Spleen (tissue), 11 donors: Measurements from ENCODE around the gene NOP56. TPM values are rescaled to one million over a fixed set of nuclear protein-coding genes. Genes with fewer than 3 reads are reported as not detected.

ENCODE experiments used
- DNase-seq: peaks from one replicate; pipeline ENCODE4 v3.0.0-alpha.2; 2020
- H3K27ac ChIP-seq, 8 donors: fragments of 200-600 bp; sonication (generic) in 7 of 8; 1 replicate in 4 of 8; 2 replicates in 4 of 8; pipeline versions ENCODE4 v1.5.0 to v1.8.0; 2016 to 2021; ENCODE audit warnings: inconsistent platforms in 4 of 8, mild to moderate bottlenecking in 4 of 8, moderate library complexity in 1 of 8
- H3K27me3 ChIP-seq, 7 donors: fragments of 200-600 bp; sonication (generic) in 6 of 7; replicated peaks in 1 of 7; 1 replicate in 4 of 7; 2 replicates in 3 of 7; pipeline versions ENCODE4 v1.5.0 to v1.8.0; 2016 to 2021; ENCODE audit warnings: inconsistent platforms in 3 of 7, mild to moderate bottlenecking in 1 of 7
- H3K36me3 ChIP-seq, 6 donors: fragments of 200-600 bp; sonication (generic) in 5 of 6; 1 replicate in 4 of 6; 2 replicates in 2 of 6; pipeline versions ENCODE4 v1.5.0 to v1.8.0; 2016 to 2021; ENCODE audit warnings: inconsistent platforms in 2 of 6
- H3K4me1 ChIP-seq, 6 donors: fragments of 200-600 bp; sonication (generic) in 5 of 6; 1 replicate in 3 of 6; 2 replicates in 3 of 6; pipeline versions ENCODE4 v1.5.0 to v1.8.0; 2016 to 2021; ENCODE audit warnings: inconsistent platforms in 3 of 6
- H3K4me3 ChIP-seq, 8 donors: fragments of 200-600 bp; sonication (generic) in 7 of 8; 1 replicate in 4 of 8; 2 replicates in 4 of 8; pipeline versions ENCODE4 v1.5.0 to v1.8.0; 2016 to 2021; ENCODE audit warnings: inconsistent platforms in 4 of 8, mild to moderate bottlenecking in 4 of 8, moderate library complexity in 2 of 8
- H3K9me3 ChIP-seq, 8 donors: fragments of 200-600 bp; sonication (generic) in 7 of 8; 1 replicate in 4 of 8; 2 replicates in 4 of 8; pipeline versions ENCODE4 v1.5.0 to v1.8.0; 2016 to 2021; ENCODE audit warnings: inconsistent platforms in 4 of 8
- CTCF ChIP-seq, 11 experiments: fragments of 200-600 bp in 7 of 11; fragments of 450-650 bp in 4 of 11; sonication (generic) in 4 of 11; IDR thresholded peaks in 8 of 11; conservative IDR thresholded peaks in 3 of 11; 1 replicate in 7 of 11; 2 replicates in 4 of 11; pipeline versions ENCODE4 v1.4.0 to v1.8.0; 2016 to 2021; ENCODE audit warnings: antibody characterized with exemption in 11 of 11, inconsistent platforms in 4 of 11, mild to moderate bottlenecking in 1 of 11
- POLR2A ChIP-seq, 3 donors: fragments of 450-650 bp; IDR thresholded peaks; one replicate each; pipeline ENCODE4 v1.5.1; 2017; ENCODE audit warnings: antibody characterized with exemption in 3 of 3, mild to moderate bottlenecking in 1 of 3
- POLR2AphosphoS5 ChIP-seq, 3 donors: sonication (generic); formaldehyde crosslinking; IDR thresholded peaks; one replicate each; pipeline ENCODE4 v1.5.1; 2017; ENCODE audit warnings: antibody characterized with exemption in 3 of 3
- WGBS, 5 donors: extraction: QIAGEN DNeasy Blood & Tissue Kit in 3 of 5; methylation state at CpG; one replicate each; pipeline versions ENCODE4 v1.1.5 to v1.1.7; 2013 to 2018; 5-methylcytosine and 5-hydroxymethylcytosine counted together
- intact Hi-C: fragments of 100-400 bp; cut with DNase I; formaldehyde crosslinking; loops from one replicate; pipeline ENCODE4 v1.15.0; 2023; ENCODE audit warnings: low total_unique reads
- polyA plus RNA-seq, 3 donors: library from polyadenylated mRNA; stranded (reverse); fragments of 200-250 nt; gene quantifications; one replicate each; pipeline ENCODE4 v1.2.1, GENCODE V29; 2013
- total RNA-seq, 7 donors: library from RNA; depleted of rRNA in 3 of 7; stranded (reverse); fragments of >200 nt in 3 of 7; fragmentation: NEBNext Ultra II Directional in 4 of 7; extraction: Animal tissue kit (Norgen Biotek cat#: 25700) in 4 of 7; gene quantifications; one replicate each; pipeline versions ENCODE4 v1.1.0 to v1.2.1, GENCODE V29; 2016 to 2021
- donor health status: healthy with polysubstance abuse.
- donor health status: DM: no; HTN: no; CAD: no; lungs with moderate emphysema.
- donor health status: DM: no; HTN: no; CAD: no.
- donor health status: Bipolar disorder and iron deficiency.
- donor health status: healthy.
- donor health status: DM: no; HTN: no; CAD: no.
- donor health status: DM: yes; HTN: yes; CAD: no.

Gene NOP56
- total and polyA plus RNA-seq, 10 donors: 82.1 to 208 (median 136) TPM

GRCh38 chr20:2690213-2690612, 37.8 kb downstream of the NOP56 start:
- peaks cover 0 to 80% (median 25%) of the 10 kb centered on the region in 7 donors for H3K27me3 ChIP-seq
- DNase-seq: no peak

GRCh38 chr20:2690718-2691117, 38.3 kb downstream of the NOP56 start:
- Histone ChIP-seq H3K36me3 (no peaks in the 10 kb centered on the region), H3K4me3 (no peak overlapping the region), H3K27me3 (peaks cover 0 to 85% (median 28%) of the 10 kb centered on the region in 7 donors), H3K4me1 (peaks cover 11 to 37% (median 27%) of the 10 kb centered on the region in 6 donors), H3K9me3 (no peaks in the 10 kb centered on the region), H3K27ac (no peak overlapping the region)
- DNase-seq: no peak
- intact Hi-C loops: no loop called here
- WGBS, 5 donors: 38 to 48% (median 45%) methylated on average over 6 of the region's 6 CpGs
- TF ChIP-seq CTCF (IDR thresholded peaks at IDR 0.05 in 8 of 11, conservative IDR thresholded peaks at IDR 0.05 in 3 of 11): no peak
- no peak for TF ChIP-seq POLR2A (IDR thresholded peaks at IDR 0.05)
- no peak for TF ChIP-seq POLR2AphosphoS5 (IDR thresholded peaks at IDR 0.05)

More at GRCh38 chr20:2690213-2690612, 37.8 kb downstream of the NOP56 start:
- Histone ChIP-seq H3K36me3 (no peaks in the 10 kb centered on the region), H3K4me3 (no peak overlapping the region), H3K27ac (no peak overlapping the region), H3K9me3 (no peaks in the 10 kb centered on the region), H3K4me1 (peaks cover 11 to 38% (median 27%) of the 10 kb centered on the region in 6 donors)
- intact Hi-C loops: no loop called here
- 73 to 89% (median 81%) methylated on average over 3 of the region's 3 CpGs for WGBS, 5 donors
- no peak for TF ChIP-seq POLR2A (IDR thresholded peaks at IDR 0.05)
- no peak for TF ChIP-seq POLR2AphosphoS5 (IDR thresholded peaks at IDR 0.05)
- TF ChIP-seq CTCF (IDR thresholded peaks at IDR 0.05 in 8 of 11, conservative IDR thresholded peaks at IDR 0.05 in 3 of 11): no peak

- WGBS, 5 donors: 80 to 88% (median 84%) methylated on average over 8 of the region's 8 CpGs
These were observed 38.7 kb downstream of the NOP56 start for GRCh38 chr20:2691127-2691526.

GRCh38 chr20:2691663-2692035, 39.2 kb downstream of the NOP56 start:
- intact Hi-C loops: no loop called here
- Histone ChIP-seq H3K36me3 (no peaks in the 10 kb centered on the region), H3K9me3 (no peaks in the 10 kb centered on the region), H3K27me3 (peaks cover 0 to 87% (median 35%) of the 10 kb centered on the region in 7 donors), H3K4me3 (peak overlapping the region in 5 of 8 donors; percentile 29 to 76 (median 51)), H3K4me1 (peaks cover 11 to 37% (median 27%) of the 10 kb centered on the region in 6 donors), H3K27ac (peak overlapping the region in 5 of 8 donors; percentile 70 to 80 (median 72))
- TF ChIP-seq CTCF (IDR thresholded peaks at IDR 0.05 in 8 of 11, conservative IDR thresholded peaks at IDR 0.05 in 3 of 11) (no peak), POLR2AphosphoS5 (IDR thresholded peaks at IDR 0.05) (no peak), POLR2A (IDR thresholded peaks at IDR 0.05) (no peak)
- no peak for DNase-seq
- 77 to 87% (median 81%) methylated on average over 10 of the region's 10 CpGs for WGBS, 5 donors

More at GRCh38 chr20:2691127-2691526, 38.7 kb downstream of the NOP56 start:
- H3K36me3 ChIP-seq: no peaks in the 10 kb centered on the region
- DNase-seq: no peak
- TF ChIP-seq CTCF (IDR thresholded peaks at IDR 0.05 in 8 of 11, conservative IDR thresholded peaks at IDR 0.05 in 3 of 11) (no peak), POLR2AphosphoS5 (IDR thresholded peaks at IDR 0.05) (no peak), POLR2A (IDR thresholded peaks at IDR 0.05) (no peak)
- H3K4me3 ChIP-seq: no peak overlapping the region
- intact Hi-C loops: no loop called here
- H3K27me3 ChIP-seq: peaks cover 0 to 87% (median 33%) of the 10 kb centered on the region in 7 donors
- H3K4me1 ChIP-seq: peaks cover 11 to 37% (median 27%) of the 10 kb centered on the region in 6 donors
- no peaks in the 10 kb centered on the region for H3K9me3 ChIP-seq
- H3K27ac ChIP-seq: no peak overlapping the region
